SK-N-DZ (cell line): ENCODE results near the gene BPI.
"Not testable (repeated sequence)": the region's sequence is repeated elsewhere in the genome, so short reads cannot be mapped to it uniquely, and the experiment has no call there.

ENCODE experiments used
- DNase-seq: peaks from one replicate; pipeline ENCODE4 v3.0.0-alpha.2; 2015; ENCODE audit warnings: low spot score

Gene BPI

GRCh38 chr20:38277691-38278090 lies 26.3 kb upstream of the BPI start:
- no peak for DNase-seq

- DNase-seq, result no peak
Observed at GRCh38 chr20:38278131-38278530, 25.8 kb upstream of the BPI start.

- DNase-seq, result no peak
Observed at GRCh38 chr20:38278763-38279162, 25.2 kb upstream of the BPI start.

GRCh38 chr20:38281176-38281915 lies 22.6 kb upstream of the BPI start:
- DNase-seq, result not testable (repeated sequence)

- no peak for DNase-seq
Observed at GRCh38 chr20:38283236-38283635, 20.7 kb upstream of the BPI start.

- DNase-seq, result not testable (repeated sequence)
Observed at GRCh38 chr20:38284066-38284650, 19.8 kb upstream of the BPI start.

GRCh38 chr20:38284893-38285444 lies 19.0 kb upstream of the BPI start:
- DNase-seq, result no peak

- DNase-seq, result no peak
Observed at GRCh38 chr20:38286586-38287531, 17.1 kb upstream of the BPI start.

- no peak for DNase-seq
Observed at GRCh38 chr20:38290829-38291814, 12.8 kb upstream of the BPI start.

GRCh38 chr20:38291966-38292365 lies 12.0 kb upstream of the BPI start:
- DNase-seq, result no peak

- DNase-seq, result no peak
Observed at GRCh38 chr20:38293491-38294065, 10.4 kb upstream of the BPI start.

GRCh38 chr20:38294076-38294591 lies 9.8 kb upstream of the BPI start:
- DNase-seq, result no peak

GRCh38 chr20:38295811-38296210 lies 8.1 kb upstream of the BPI start:
- DNase-seq, result no peak

GRCh38 chr20:38296433-38296832 lies 7.5 kb upstream of the BPI start:
- DNase-seq, result no peak

GRCh38 chr20:38297916-38298674 lies 5.9 kb upstream of the BPI start:
- no peak for DNase-seq

GRCh38 chr20:38298768-38299288 lies 5.1 kb upstream of the BPI start:
- DNase-seq, result no peak

GRCh38 chr20:38299963-38300362 lies 4.0 kb upstream of the BPI start:
- no peak for DNase-seq

- DNase-seq, result no peak
Observed at GRCh38 chr20:38300438-38300837, 3.5 kb upstream of the BPI start.

- DNase-seq, result no peak
Observed at GRCh38 chr20:38301309-38301708, 2.6 kb upstream of the BPI start.
